ENCODE measurements around the gene NTRK2.

DNA sequence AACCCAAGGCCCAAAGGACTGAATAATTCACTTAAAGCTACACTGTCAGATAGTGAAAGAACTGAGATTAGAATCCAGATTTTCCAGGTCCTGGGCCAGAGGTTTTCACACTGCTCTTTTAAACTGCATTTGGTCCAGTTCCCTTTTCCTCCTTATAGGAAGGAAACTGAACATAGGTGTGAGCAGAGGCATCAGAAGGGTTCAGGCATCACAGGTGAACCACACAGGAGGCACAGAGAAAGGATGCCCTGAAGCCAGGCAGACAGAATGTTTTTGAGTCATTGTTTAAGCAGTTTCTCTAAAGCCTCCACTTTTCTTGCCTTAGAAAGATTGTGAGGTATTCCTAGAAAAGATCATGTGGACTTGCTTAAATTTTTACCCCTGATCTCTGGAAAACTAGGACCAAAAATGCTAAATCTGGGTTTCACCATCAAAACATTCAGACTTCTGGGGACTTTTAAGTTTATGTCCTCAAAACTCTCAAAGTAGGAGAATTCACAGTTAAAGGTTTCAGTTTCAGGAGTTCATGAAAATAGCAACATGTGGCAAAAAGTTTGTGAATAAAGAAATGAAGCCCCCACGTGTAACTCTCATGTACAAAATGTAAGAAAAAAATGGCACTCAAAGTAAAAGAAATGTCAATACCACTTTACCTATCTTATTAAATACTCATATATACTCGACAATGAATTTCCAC lies 386.1 kb downstream of the NTRK2 start:
- TF ChIP-seq BHLHE40 (IDR thresholded peaks at IDR 0.05; ENCODE audit: borderline replicate concordance) (no peak), FOXA1 (IDR thresholded peaks at IDR 0.05) (no peak), TARDBP (IDR thresholded peaks at IDR 0.05) (no peak), SP1 (IDR thresholded peaks at IDR 0.05) (no peak), FOXM1 (IDR thresholded peaks at IDR 0.05; ENCODE audit: borderline replicate concordance) (no peak), HDGF (IDR thresholded peaks at IDR 0.05; ENCODE audit: borderline replicate concordance) (no peak), FOXK2 (IDR thresholded peaks at IDR 0.05) (no peak)
- TF ChIP-seq, protein P1, sequence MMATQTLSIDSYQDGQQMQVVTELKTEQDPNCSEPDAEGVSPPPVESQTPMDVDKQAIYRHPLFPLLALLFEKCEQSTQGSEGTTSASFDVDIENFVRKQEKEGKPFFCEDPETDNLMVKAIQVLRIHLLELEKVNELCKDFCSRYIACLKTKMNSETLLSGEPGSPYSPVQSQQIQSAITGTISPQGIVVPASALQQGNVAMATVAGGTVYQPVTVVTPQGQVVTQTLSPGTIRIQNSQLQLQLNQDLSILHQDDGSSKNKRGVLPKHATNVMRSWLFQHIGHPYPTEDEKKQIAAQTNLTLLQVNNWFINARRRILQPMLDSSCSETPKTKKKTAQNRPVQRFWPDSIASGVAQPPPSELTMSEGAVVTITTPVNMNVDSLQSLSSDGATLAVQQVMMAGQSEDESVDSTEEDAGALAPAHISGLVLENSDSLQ (IDR thresholded peaks at IDR 0.05): no peak

Measured in HEK293T (cell line).